Measurements from ENCODE around the gene SLC45A3.

Gene SLC45A3

GRCh38 chr1:205703072-205703471 is 22.8 kb upstream of the SLC45A3 start:
- peak overlapping the region; percentile 6 to 50 (median 44) for H3K27ac Mint-ChIP-seq
- H3K36me3 Mint-ChIP-seq (ENCODE audit: low read depth): peaks cover 7% of the 10 kb centered on the region
- peaks cover 57% of the 10 kb centered on the region for H3K4me1 Mint-ChIP-seq
- H3K27me3 Mint-ChIP-seq (ENCODE audit: low read depth): no peaks in the 10 kb centered on the region
- TF ChIP-seq CTCF (IDR thresholded peaks at IDR 0.05; ENCODE audit: unreplicated experiment in 3 of 3): no peak
- no peak overlapping the region for H3K4me3 Mint-ChIP-seq
- no peaks in the 10 kb centered on the region for H3K9me3 Mint-ChIP-seq

GRCh38 chr1:205701891-205702290 is 21.6 kb upstream of the SLC45A3 start:
- no peak overlapping the region for H3K4me3 Mint-ChIP-seq
- peaks cover 3% of the 10 kb centered on the region for H3K27me3 Mint-ChIP-seq (ENCODE audit: low read depth)
- peaks cover 57% of the 10 kb centered on the region for H3K4me1 Mint-ChIP-seq
- H3K27ac Mint-ChIP-seq: peak overlapping the region; percentile 82 to 92 (median 89)
- H3K36me3 Mint-ChIP-seq (ENCODE audit: low read depth): peaks cover 5% of the 10 kb centered on the region
- H3K9me3 Mint-ChIP-seq: no peaks in the 10 kb centered on the region
- no peak for TF ChIP-seq CTCF (IDR thresholded peaks at IDR 0.05; ENCODE audit: unreplicated experiment in 3 of 3)

GRCh38 chr1:205701420-205701819 is 21.1 kb upstream of the SLC45A3 start:
- Mint-ChIP-seq H3K9me3 (no peaks in the 10 kb centered on the region), H3K27ac (peak overlapping the region; percentile 82 to 92 (median 89)), H3K27me3 (ENCODE audit: low read depth) (peaks cover 3% of the 10 kb centered on the region), H3K36me3 (ENCODE audit: low read depth) (peaks cover under 1% of the 10 kb centered on the region), H3K4me1 (peaks cover 57% of the 10 kb centered on the region), H3K4me3 (no peak overlapping the region)
- TF ChIP-seq CTCF (IDR thresholded peaks at IDR 0.05; ENCODE audit: unreplicated experiment in 3 of 3): no peak

GRCh38 chr1:205700865-205701401 is 20.6 kb upstream of the SLC45A3 start:
- H3K4me1 Mint-ChIP-seq: peaks cover 56% of the 10 kb centered on the region
- no peak for TF ChIP-seq CTCF (IDR thresholded peaks at IDR 0.05; ENCODE audit: unreplicated experiment in 3 of 3)
- H3K27me3 Mint-ChIP-seq (ENCODE audit: low read depth): peaks cover 3% of the 10 kb centered on the region
- peak overlapping the region in 1 of 3 experiments; percentile 23 for H3K4me3 Mint-ChIP-seq
- H3K9me3 Mint-ChIP-seq: no peaks in the 10 kb centered on the region
- H3K27ac Mint-ChIP-seq: peak overlapping the region; percentile 82 to 92 (median 89)
- H3K36me3 Mint-ChIP-seq (ENCODE audit: low read depth): no peaks in the 10 kb centered on the region

- Mint-ChIP-seq H3K9me3 (no peaks in the 10 kb centered on the region), H3K27me3 (ENCODE audit: low read depth) (peaks cover 3% of the 10 kb centered on the region), H3K36me3 (ENCODE audit: low read depth) (no peaks in the 10 kb centered on the region)
These were observed 19.1 kb upstream of the SLC45A3 start for GRCh38 chr1:205699416-205699815.

More at GRCh38 chr1:205699416-205699815, 19.1 kb upstream of the SLC45A3 start:
- no peak for TF ChIP-seq CTCF (IDR thresholded peaks at IDR 0.05; ENCODE audit: unreplicated experiment in 3 of 3)
- Mint-ChIP-seq H3K4me1 (peaks cover 49% of the 10 kb centered on the region), H3K27ac (peak overlapping the region; percentile 20 to 56 (median 51)), H3K4me3 (no peak overlapping the region)

All from nephron (organoid).